Stimulated activated CD8-positive, alpha-beta memory T cell treated with anti-CD3 and anti-CD28 coated beads, Interleukin-12 subunit alpha, Interleukin-12 subunit beta, amount 100 ng/mL, for 24 hours (primary cell): ENCODE measurements around the gene MICAL1.

Experiments
- DNase-seq: peaks from one replicate; pipeline ENCODE4 v3.0.0-alpha.2; 2020; ENCODE audit errors: extremely low read depth

MICAL1 gene

GRCh38 chr6:109429496-109429895 lies 26.1 kb downstream of the MICAL1 start:
- DNase-seq, result no peak

GRCh38 chr6:109428889-109429477 lies 26.6 kb downstream of the MICAL1 start:
- DNase-seq, result no peak

GRCh38 chr6:109424946-109425345 lies 30.6 kb downstream of the MICAL1 start:
- no peak for DNase-seq

GRCh38 chr6:109421184-109421583 lies 34.4 kb downstream of the MICAL1 start:
- DNase-seq, result no peak

- DNase-seq, result no peak
Measured at GRCh38 chr6:109420751-109421150, 34.8 kb downstream of the MICAL1 start.

GRCh38 chr6:109417646-109418045 lies 37.9 kb downstream of the MICAL1 start:
- DNase-seq, result no peak

GRCh38 chr6:109411034-109411433 lies 44.5 kb downstream of the MICAL1 start:
- DNase-seq, result no peak

GRCh38 chr6:109406196-109406595 lies 49.4 kb downstream of the MICAL1 start:
- DNase-seq, result no peak

GRCh38 chr6:109397020-109397419 lies 58.6 kb downstream of the MICAL1 start:
- DNase-seq, result no peak

- no peak for DNase-seq
Measured at GRCh38 chr6:109396046-109396718, 59.4 kb downstream of the MICAL1 start.
